CD14-positive monocyte (primary cell): ENCODE data around the gene TMEM26. TPM values are rescaled to one million over a fixed set of nuclear protein-coding genes. Genes with fewer than 3 reads are reported as not detected.

ENCODE experiments used
- DNase-seq, 3 donors: peaks; one replicate each; pipeline ENCODE4 v3.0.0-alpha.2; 2011 to 2022
- H2AFZ ChIP-seq: 2 replicates; pipeline ENCODE4 v1.6.0; 2012; ENCODE audit warnings: mild to moderate bottlenecking, low read depth, low read length, inconsistent platforms; ENCODE audit not compliant: insufficient read depth, poor library complexity, severe bottlenecking
- H3K27ac ChIP-seq, 2 donors: 1 replicate in 1 of 2; 2 replicates in 1 of 2; pipeline ENCODE4 v1.5.1; 2012 to 2013; ENCODE audit warnings: low read length in 2 of 2, control low read depth in 1 of 2, inconsistent platforms in 1 of 2, low read depth in 1 of 2, mild to moderate bottlenecking in 1 of 2
- H3K27me3 ChIP-seq, 2 donors: one replicate each; pipeline versions ENCODE4 v1.6.0 to v1.6.1; 2011 to 2013; ENCODE audit warnings: low read length in 2 of 2; ENCODE audit not compliant: control insufficient read depth in 2 of 2, insufficient read depth in 2 of 2
- H3K36me3 ChIP-seq, 2 donors: replicated peaks in 1 of 2; 1 replicate in 1 of 2; 2 replicates in 1 of 2; pipeline versions ENCODE4 v1.5.1 to v1.6.1; 2012 to 2013; ENCODE audit warnings: low read length in 2 of 2, control low read depth in 1 of 2, inconsistent platforms in 1 of 2, mild to moderate bottlenecking in 1 of 2; ENCODE audit not compliant: insufficient read depth in 2 of 2, control insufficient read depth in 1 of 2
- H3K4me1 ChIP-seq, 2 donors: 1 replicate in 1 of 2; 2 replicates in 1 of 2; pipeline versions ENCODE4 v1.5.1 to v1.6.1; 2012 to 2013; ENCODE audit warnings: low read length in 2 of 2, control low read depth in 1 of 2, inconsistent platforms in 1 of 2, mild to moderate bottlenecking in 1 of 2, moderate library complexity in 1 of 2; ENCODE audit not compliant: insufficient read depth in 2 of 2, control insufficient read depth in 1 of 2
- H3K4me2 ChIP-seq: replicated peaks from 2 replicates; pipeline ENCODE3; 2012; ENCODE audit warnings: low read length, moderate library complexity, mild to moderate bottlenecking; ENCODE audit not compliant: poor library complexity, severe bottlenecking; ENCODE audit errors: extremely low read depth
- H3K4me3 ChIP-seq, 3 experiments: fragments of 200-600 bp in 1 of 3; sonication (generic) in 1 of 3; replicated peaks in 1 of 3; 1 replicate in 2 of 3; 2 replicates in 1 of 3; pipeline ENCODE4 v1.5.1; 2011 to 2013; ENCODE audit warnings: low read length in 3 of 3, mild to moderate bottlenecking in 3 of 3, control low read depth in 2 of 3, low read depth in 2 of 3, inconsistent platforms in 1 of 3, moderate library complexity in 1 of 3
- H3K79me2 ChIP-seq: 2 replicates; pipeline ENCODE4 v1.6.0; 2012; ENCODE audit warnings: mild to moderate bottlenecking, control low read depth, inconsistent platforms, low read length, moderate library complexity; ENCODE audit not compliant: insufficient read depth
- H3K9ac ChIP-seq: 2 replicates; pipeline ENCODE4 v1.6.0; 2017; ENCODE audit warnings: low read length, mild to moderate bottlenecking; ENCODE audit not compliant: insufficient read depth, poor library complexity, severe bottlenecking
- H3K9me3 ChIP-seq, 2 donors: replicated peaks in 1 of 2; 1 replicate in 1 of 2; 2 replicates in 1 of 2; pipeline versions ENCODE4 v1.5.1 to v1.6.1; 2012 to 2013; ENCODE audit warnings: low read length in 2 of 2, control low read depth in 1 of 2; ENCODE audit not compliant: control insufficient read depth in 1 of 2, insufficient read depth in 1 of 2
- H4K20me1 ChIP-seq: 2 replicates; pipeline ENCODE4 v1.6.0; 2012; ENCODE audit warnings: mild to moderate bottlenecking, low read length, control low read depth, moderate library complexity; ENCODE audit not compliant: insufficient read depth
- H3K27ac Mint-ChIP-seq, 7 donors: one replicate each; pipeline ENCODE4 v1.8.0; 2020; ENCODE audit warnings: mild to moderate bottlenecking in 7 of 7, mixed read lengths in 7 of 7, moderate library complexity in 6 of 7, inconsistent platforms in 2 of 7
- H3K27me3 Mint-ChIP-seq, 3 donors: one replicate each; pipeline ENCODE4 v1.8.0; 2021 to 2022; ENCODE audit warnings: low read depth in 3 of 3, mild to moderate bottlenecking in 3 of 3, mixed read lengths in 3 of 3, moderate library complexity in 3 of 3, inconsistent platforms in 1 of 3
- H3K36me3 Mint-ChIP-seq, 2 donors: one replicate each; pipeline ENCODE4 v1.8.0; 2020; ENCODE audit warnings: mixed read lengths in 2 of 2, inconsistent platforms in 1 of 2, mild to moderate bottlenecking in 1 of 2
- H3K4me1 Mint-ChIP-seq: one replicate; pipeline ENCODE4 v1.8.0; 2020; ENCODE audit warnings: mild to moderate bottlenecking, mixed read lengths
- H3K4me3 Mint-ChIP-seq, 2 donors: one replicate each; pipeline ENCODE4 v1.8.0; 2020; ENCODE audit warnings: mild to moderate bottlenecking in 2 of 2, mixed read lengths in 2 of 2, moderate library complexity in 1 of 2
- H3K9me3 Mint-ChIP-seq, 7 donors: one replicate each; pipeline ENCODE4 v1.8.0; 2020 to 2022; ENCODE audit warnings: mixed read lengths in 7 of 7, mild to moderate bottlenecking in 6 of 7, moderate library complexity in 6 of 7, inconsistent platforms in 2 of 7
- WGBS: methylation state at CpG from one replicate; pipeline ENCODE4 v1.1.5; 2013; ENCODE audit warnings: missing lambda C conversion rate; ENCODE audit not compliant: insufficient coverage; 5-methylcytosine and 5-hydroxymethylcytosine counted together
- intact Hi-C, 2 donors: fragments of 100-400 bp; cut with micrococcal nuclease; formaldehyde crosslinking; loops; one replicate each; pipeline versions ENCODE4 v1.15.0 to v1.15.1; 2023
- polyA plus RNA-seq, 3 donors: library from polyadenylated mRNA; depleted of rRNA in 1 of 3; unstranded in 2 of 3; stranded (reverse) in 1 of 3; fragments of 300-500 nt in 2 of 3; fragments of >200 nt in 1 of 3; fragmentation: Illumina TruSeq in 2 of 3; gene quantifications; 1 replicate in 2 of 3; 2 replicates in 1 of 3; pipeline ENCODE4 v1.2.3, GENCODE V29; 2012 to 2021
- TF ChIP-seq, protein P1 (sequence below): fragments of 200-600 bp; IDR thresholded peaks from one replicate; pipeline ENCODE4 v1.8.0; 2022; ENCODE audit warnings: antibody characterized with exemption, mild to moderate bottlenecking

Gene TMEM26
- polyA plus RNA-seq, 3 donors: not detected

DNA sequence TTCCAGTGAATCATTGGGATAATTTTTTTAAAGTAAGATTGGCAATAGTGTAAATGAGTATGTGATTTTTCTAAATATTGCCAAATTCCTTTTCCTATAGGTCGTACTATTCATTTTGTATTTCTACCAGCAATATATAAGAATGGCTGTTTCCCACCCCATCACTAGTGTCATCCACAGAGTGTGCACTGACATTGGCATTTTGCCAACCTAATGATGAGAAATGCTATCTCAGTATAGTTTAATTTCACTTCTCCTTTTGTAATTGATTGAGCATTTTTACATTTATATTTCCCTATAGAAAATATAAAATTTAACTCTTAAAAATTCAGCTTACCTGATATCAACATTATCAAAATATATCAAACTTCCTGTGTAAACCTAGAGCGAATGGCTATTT is 17.6 kb upstream of the TMEM26 start:
- DNase-seq: peak in 1 of 3 donors; percentile 24
- Histone ChIP-seq H2AFZ (no peak overlapping the region), H3K4me3 (no peak overlapping the region), H3K27ac (no peak overlapping the region), H3K27me3 (no peaks in the 10 kb centered on the region), H3K9ac (no peak overlapping the region), H3K79me2 (no peaks in the 10 kb centered on the region), H3K4me1 (peaks cover 7 to 8% of the 10 kb centered on the region in 2 donors), H3K9me3 (no peaks in the 10 kb centered on the region), H4K20me1 (no peaks in the 10 kb centered on the region), H3K36me3 (no peaks in the 10 kb centered on the region), H3K4me2 (no peak overlapping the region)
- Mint-ChIP-seq H3K27me3 (peaks cover 4 to 5% (median 5%) of the 10 kb centered on the region in 3 donors), H3K4me1 (peaks cover 7% of the 10 kb centered on the region), H3K27ac (no peak overlapping the region), H3K9me3 (no peaks in the 10 kb centered on the region), H3K4me3 (no peak overlapping the region), H3K36me3 (no peaks in the 10 kb centered on the region)
- intact Hi-C loops: no loop called here
- 100% methylated on average over 1 of the region's 2 CpGs for WGBS
- TF ChIP-seq, protein P1, sequence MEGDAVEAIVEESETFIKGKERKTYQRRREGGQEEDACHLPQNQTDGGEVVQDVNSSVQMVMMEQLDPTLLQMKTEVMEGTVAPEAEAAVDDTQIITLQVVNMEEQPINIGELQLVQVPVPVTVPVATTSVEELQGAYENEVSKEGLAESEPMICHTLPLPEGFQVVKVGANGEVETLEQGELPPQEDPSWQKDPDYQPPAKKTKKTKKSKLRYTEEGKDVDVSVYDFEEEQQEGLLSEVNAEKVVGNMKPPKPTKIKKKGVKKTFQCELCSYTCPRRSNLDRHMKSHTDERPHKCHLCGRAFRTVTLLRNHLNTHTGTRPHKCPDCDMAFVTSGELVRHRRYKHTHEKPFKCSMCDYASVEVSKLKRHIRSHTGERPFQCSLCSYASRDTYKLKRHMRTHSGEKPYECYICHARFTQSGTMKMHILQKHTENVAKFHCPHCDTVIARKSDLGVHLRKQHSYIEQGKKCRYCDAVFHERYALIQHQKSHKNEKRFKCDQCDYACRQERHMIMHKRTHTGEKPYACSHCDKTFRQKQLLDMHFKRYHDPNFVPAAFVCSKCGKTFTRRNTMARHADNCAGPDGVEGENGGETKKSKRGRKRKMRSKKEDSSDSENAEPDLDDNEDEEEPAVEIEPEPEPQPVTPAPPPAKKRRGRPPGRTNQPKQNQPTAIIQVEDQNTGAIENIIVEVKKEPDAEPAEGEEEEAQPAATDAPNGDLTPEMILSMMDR: no peak

DNA sequence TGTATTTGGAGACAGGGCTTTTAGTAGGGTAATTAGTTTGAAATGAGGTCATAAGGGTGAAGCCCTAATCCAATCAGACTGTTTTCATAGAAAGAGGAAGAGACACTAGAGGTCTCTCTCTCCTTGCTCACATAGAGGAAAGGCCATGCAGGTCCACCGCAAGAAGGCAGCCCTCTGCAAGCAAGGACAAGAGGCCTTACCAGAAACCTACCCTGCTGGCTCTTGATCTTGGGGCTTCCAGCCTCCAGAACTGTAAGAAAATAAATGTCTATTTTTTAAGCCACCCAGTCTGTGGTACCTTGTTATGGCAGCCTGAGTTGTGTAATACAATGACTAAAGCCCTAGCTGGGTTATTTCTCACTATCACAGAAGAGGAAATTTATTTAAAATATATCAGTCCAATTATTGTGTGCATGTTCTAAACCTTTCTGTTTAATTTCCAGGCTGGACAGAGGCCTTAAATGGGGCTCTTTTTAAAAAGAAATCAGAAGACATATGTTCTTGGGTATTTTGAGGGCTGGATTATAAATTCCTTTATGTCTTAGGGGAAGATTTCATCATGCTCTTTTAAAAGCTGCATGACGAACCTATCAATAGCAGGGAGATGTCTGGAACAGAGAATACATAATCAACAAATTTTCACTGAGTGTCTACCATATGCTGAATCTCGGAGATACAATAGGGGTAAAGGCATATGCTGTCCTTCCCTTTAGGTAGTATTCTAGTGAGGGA is 12.9 kb upstream of the TMEM26 start:
- H3K4me3 ChIP-seq: no peak overlapping the region
- WGBS: 100% methylated on average over 1 of the region's 3 CpGs
- H3K9me3 ChIP-seq: no peaks in the 10 kb centered on the region
- H3K36me3 ChIP-seq: no peaks in the 10 kb centered on the region
- H3K27ac ChIP-seq: peak overlapping the region in 1 of 2 donors; percentile 55
- DNase-seq: peak; percentile 23 to 71 (median 41)
- peaks cover 20 to 23% of the 10 kb centered on the region in 2 donors for H3K4me1 ChIP-seq
- peaks cover 0 to 2% (median 0%) of the 10 kb centered on the region in 7 donors for H3K9me3 Mint-ChIP-seq
- no peaks in the 10 kb centered on the region for H3K79me2 ChIP-seq
- H3K4me2 ChIP-seq: no peak overlapping the region
- intact Hi-C loops: loop anchor here (2.0 to 5.0 kb wide), 3 partner anchors 17 to 71 kb away; no protein-coding TSS in a partner anchor
- TF ChIP-seq, protein P1: no peak
- no peak overlapping the region for H3K9ac ChIP-seq
- no peak overlapping the region for H2AFZ ChIP-seq
- no peaks in the 10 kb centered on the region for H3K27me3 ChIP-seq
- H3K27ac Mint-ChIP-seq: peak overlapping the region; percentile 51 to 90 (median 85)
- H4K20me1 ChIP-seq: no peaks in the 10 kb centered on the region
- H3K4me1 Mint-ChIP-seq: peaks cover 21% of the 10 kb centered on the region
- peaks cover 0 to 2% (median 2%) of the 10 kb centered on the region in 3 donors for H3K27me3 Mint-ChIP-seq
- no peaks in the 10 kb centered on the region for H3K36me3 Mint-ChIP-seq
- no peak overlapping the region for H3K4me3 Mint-ChIP-seq
